HG03045 (cell line): ENCODE data around the gene RASA2.
"Not testable (repeated sequence)": the region's sequence is repeated elsewhere in the genome, so short reads cannot be mapped to it uniquely, and the experiment has no call there.

ENCODE experiments used
- ATAC-seq: cut with Tn5 transposase; IDR thresholded peaks from one replicate; pipeline ENCODE4 v1.9.1; 2021; ENCODE audit warnings: mild to moderate bottlenecking, moderate library complexity; ENCODE audit not compliant: unreplicated experiment

RASA2 gene

DNA sequence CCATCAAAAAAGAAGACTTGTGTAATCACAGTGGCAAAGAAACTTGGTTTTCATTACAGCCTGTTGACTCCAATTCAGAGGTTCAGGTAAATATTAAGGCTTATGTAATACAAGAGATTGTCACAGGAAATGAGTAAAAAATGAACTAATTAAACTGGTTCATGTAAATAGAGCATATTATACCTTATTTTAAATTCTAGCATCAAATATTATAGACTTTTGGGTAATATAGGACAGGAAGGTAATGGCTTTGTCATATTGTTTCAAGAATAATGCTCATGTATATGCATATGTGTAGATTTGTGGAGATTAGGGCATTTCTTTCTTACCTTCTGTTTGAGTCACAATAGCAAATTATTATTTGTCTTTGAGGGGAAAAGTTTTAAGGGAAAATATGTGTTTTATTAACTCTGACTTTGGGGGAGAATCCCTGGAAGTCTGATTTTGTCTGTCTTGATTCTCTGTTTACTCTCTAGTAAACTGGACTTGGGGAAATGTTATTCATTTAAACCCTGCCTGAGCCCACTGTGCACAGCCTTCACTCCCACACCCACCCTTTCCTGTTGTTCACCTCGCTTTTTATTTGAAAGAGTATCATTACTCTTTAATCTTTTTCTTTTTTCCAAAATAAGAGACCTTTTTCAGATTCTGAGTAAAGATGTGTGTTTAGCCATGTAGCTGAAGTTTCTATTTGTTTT lies 43.0 kb downstream of the RASA2 start:
- ATAC-seq, result no peak

DNA sequence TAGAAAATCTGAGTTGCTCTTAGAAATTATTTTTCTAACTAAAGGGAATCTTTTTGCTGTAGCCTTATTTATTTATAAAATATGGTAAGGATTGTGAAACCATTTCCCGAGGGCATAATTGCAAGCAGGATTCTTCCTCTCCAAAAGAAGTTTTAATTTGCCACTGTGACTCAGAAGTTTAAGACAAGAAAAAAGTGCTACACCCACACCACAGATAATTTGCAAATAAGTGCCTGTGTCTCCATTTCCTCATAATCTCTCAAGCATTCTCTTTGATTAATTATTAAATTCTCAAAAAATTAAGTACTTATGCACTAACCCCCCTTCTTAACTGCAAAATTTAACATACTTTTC lies 43.6 kb downstream of the RASA2 start:
- no peak for ATAC-seq

DNA sequence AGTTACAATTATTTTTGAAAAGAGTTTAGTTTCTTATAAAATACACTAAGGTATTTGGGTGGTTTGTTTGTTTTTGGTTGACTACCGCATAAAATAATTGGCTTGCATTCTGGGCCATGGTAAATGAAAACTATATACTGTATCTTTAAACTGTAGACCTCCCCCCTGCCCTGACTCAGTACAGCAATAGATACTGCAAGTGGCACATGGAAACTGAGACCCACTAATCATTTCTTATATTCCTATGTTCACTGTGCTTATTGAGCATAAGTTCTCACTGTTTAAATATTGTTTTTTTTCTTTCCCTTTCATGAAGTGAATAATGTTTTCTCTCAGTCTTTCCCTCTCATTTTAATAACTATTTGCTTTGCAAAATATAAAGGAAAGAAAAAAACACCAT lies 45.8 kb downstream of the RASA2 start:
- no peak for ATAC-seq

DNA sequence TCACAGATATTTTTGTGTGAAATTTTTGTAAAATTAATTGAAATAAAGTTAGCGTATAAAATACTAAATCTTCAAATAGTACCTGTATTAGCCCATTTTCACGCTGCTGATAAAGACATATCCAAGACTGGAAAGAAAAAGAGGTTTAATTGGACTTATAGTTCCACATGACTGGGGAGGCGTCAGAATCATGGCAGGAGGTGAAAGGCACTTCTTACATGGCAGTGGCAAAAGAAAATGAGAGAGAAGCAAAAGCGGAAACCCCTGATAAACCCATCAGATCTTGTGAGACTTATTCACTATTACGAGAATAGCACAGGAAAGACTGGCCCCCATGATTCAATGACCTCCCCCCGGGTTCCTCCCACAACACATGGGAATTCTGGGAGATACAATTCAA lies 49.2 kb downstream of the RASA2 start:
- ATAC-seq, result not testable (repeated sequence)

DNA sequence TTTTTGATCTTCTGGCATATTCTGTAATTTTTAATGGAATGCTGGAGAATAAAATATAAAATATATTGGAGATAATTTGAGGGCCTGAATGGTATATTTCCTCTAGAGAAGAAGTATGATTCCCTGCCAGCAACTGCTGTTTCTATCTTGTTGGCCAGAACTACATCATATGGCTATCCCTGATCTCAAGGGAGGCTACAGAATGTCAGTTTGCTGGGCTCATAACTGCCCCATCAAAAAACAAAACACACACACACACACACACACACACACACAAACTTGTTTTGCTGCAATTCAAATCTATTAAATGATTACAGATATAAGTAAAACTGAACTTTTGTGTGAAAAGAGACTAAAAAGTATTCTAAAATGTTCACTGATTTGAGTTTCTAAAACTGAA lies 51.0 kb downstream of the RASA2 start:
- no peak for ATAC-seq

DNA sequence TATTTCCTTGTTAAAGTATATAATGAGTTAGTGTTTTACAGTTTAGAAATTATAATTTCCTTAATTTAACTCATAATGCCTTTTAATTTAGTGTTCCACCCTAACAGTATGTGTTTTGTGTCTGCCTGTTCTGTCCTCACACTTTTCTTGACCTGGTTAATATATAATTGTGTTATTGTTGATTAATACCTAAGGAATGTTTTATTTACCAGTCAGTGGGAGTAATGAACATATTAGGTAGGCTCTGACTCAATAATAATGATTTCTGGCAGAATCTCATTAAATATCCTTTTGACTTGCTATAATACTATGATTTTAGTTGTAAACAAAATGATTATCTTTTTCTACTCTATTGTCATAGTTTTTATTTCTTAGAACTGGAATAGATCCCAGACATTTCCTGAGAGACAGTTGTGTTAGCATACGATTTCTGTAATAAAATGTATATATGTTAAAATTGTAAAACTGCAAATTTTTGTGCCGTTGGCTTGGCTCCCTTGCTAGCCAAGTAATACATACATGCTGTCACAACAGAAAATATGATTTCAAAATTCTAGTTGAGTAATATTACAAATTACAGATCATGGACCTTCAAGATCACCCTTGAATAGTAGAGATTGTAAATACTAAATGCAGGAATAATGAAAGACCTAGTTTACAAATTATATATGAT lies 51.9 kb downstream of the RASA2 start:
- ATAC-seq, result no peak

DNA sequence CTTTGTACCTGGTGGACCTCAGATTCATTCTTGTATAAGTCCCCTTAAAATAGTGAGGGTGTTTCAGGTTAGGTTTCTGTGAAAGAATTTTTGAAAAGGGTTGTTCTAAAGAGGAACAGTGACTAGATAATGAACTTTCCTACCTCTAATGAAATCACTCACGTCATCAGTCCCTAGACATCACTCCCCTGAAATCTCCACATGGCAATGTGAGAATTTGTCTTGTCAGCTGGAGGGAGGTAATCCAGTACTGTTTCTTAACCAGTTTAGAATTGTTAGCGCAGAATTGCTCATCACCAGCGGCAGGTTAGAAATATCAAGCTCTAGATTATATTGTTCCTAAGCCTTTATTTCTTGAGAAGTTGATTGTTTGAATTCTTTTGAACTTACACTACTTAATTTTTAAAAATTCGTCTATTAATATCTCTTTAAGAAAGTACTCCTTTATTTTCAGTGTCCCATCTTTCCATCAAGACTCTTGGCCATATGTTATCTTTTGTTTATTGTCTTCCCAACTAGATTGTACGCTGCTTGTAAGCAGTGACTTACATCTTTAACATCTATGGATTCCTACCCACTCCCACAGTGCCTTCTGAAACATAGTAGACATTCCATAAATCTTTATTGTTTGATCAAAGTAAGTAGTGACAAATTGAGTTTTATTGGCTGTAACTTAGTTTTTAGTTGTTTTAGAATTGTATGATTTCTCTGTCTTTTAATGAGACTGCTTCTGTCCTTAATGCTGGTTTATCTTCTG lies 52.8 kb downstream of the RASA2 start:
- no peak for ATAC-seq

DNA sequence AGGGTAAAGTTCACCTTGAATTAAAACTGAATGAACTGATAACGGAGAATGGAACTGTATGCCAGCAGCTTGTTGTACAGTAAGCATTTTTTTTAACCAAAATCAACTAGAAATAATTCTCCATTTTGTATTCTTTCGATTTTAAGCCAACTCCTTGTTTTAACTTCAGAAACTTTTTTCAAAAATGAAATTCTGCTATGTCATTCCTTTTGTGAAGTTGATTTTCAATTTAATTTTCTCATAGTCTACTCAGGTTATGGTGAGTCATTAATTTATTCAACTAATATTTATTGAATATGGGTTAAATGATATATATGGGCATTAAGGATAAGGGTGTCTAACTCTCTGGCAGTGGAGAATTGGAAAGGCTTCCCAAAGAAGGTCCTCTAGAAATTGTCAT lies 53.7 kb downstream of the RASA2 start:
- ATAC-seq, result no peak

DNA sequence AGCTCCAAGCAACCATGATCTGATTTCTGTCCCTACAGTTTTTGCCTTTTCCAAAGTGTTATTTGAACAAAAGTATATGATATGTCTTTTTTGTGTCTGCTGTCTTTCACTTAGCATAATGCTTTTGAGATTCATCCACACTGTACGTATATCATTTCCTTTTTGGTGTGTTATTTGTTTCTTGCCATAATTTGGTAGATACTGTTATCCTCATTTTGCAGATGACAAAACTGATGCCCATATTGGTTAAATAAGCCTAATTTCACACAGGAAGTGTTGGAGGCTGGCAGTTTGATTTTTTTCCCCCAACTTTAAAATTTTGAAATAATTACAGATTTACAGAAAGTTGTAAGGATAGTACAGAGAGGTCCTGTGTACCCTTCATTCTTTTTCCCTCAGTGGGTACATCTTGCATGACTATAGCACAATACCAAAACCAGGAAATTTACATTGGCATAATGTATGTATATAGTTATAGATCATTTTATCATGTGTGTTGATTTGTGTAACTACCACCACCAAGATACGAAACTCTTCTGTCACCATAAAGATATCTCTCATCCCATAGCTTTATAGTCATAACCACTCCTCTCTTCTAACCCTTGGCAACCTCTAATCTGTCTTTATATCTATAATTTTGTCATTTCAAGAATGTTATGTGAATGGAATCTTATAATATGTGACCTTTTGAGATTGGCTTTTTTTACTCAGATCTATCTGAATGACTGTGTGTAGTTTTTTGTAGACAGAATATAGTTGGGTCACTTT lies 55.6 kb downstream of the RASA2 start:
- no peak for ATAC-seq

DNA sequence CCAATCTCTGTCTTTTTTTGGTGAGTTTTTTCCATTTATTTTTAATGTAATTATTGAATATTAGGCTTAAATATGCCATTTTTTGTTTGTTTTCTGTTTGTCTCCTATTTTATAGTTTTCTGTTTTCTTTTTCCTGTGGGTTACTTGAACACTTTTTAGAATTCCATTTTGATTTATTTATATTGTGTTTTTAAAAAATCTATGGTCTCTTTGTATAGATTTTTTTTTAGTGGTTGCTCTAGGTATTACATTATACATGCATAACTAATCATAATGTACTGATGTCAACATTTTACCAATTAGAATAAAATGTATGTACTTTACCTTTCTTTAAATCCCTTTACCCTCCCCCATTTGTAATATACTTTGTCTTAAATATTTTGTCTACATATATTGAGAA lies 56.2 kb downstream of the RASA2 start:
- no peak for ATAC-seq

DNA sequence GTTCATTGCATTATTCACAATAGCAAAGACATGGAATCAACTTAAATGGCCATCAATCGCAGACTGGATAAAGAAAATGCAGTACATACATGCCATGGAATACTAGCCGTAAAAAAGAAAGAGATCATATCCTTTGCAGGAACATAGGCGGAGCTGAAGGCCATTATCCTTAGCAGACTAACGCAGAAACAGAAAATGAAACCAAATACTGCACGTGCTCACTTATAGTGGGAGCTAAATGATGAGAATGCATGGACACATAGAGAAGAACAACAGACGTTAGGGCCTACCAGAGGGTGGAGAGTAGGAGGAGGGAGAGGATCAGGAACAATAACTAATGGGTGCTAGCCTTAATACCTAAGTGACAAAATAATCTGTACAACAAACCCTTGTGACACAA lies 57.9 kb downstream of the RASA2 start:
- no peak for ATAC-seq

DNA sequence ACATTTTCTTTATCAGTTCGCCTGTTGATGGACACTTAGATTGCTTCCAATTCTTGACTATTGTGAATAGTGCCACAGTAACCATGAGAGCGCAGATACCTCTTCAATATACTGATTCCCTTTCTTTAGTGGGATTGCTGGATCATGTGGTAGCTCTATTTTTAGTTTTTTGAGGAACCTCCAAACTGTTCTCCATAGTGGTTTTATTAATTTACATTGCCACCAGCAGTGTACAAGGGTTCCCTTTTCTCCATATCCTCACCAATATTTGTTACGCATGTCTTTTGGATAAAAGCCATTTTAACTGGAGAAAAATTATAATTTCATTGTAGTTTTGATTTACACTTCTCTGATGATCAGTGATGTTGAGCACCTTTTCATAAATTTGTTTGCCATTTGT lies 59.3 kb downstream of the RASA2 start:
- no peak for ATAC-seq

DNA sequence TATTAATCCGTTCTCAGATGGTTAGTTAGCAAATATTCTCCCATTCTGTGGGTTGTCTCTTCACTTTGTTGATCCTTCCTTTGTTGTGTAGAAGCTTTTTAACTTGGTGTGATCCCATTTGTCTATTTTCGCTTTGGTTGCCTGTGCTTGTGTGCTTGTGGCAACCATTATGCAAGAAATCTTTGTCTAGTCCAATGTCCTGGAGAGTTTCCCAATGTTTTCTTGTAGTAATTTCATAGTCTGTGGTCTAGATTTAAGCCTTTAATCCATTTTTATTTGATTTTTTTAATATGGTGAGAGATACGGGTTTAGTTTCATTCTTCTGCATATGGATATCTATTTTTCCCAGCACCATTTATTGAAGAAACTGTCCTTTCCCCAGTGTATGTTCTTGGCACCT lies 59.8 kb downstream of the RASA2 start:
- no peak for ATAC-seq

DNA sequence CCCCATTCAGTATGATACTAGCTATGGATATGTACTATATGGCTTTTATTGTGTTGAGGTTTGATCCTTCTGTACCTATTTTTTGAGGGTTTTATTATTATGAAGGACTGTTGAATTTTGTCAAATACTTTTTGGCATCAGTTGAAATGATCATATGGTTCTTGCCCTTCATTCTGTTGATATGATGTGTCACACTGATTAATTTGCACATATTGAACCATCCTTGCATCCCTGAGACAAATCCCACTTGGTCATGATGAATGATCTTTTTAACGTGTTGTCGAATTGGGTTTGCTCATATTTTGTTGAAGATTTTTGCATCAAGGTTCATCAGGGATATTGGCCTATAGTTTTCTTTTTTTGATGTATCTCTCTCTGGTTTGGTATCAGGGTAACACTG lies 61.0 kb downstream of the RASA2 start:
- no peak for ATAC-seq

DNA sequence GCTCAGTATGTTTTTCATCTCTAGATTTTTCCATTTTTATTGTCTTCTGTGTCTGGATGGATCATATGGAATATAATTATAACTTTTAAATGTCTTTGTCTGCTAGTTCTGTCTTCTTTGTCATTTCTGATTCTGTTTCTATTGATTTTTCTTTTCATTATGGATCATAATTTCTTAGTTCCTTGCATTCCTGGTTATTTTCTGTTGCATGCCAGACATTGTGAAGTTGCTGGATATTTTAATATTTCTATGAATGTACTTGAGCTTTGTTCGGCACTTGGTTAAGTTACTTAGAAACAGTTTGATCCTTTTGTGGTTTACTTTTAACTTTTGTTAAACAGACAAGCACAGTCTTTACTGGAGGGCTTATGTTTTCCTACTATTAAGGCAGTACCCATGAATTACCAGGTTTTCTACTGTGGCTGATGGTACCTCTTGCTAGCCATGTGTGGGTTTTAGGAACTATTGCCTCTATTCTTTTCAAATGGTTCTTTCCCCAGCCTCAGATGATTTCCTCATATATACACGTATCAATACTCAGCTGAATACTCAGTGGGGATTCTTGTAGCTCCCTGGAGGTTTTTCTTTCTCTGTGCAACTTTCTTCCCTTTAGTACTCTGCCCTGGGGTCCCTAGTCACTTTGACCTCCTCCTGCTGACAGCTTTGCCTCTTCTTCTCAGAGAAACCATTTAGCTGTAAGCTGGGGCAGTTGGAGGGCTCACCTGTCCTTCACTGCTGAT lies 64.3 kb downstream of the RASA2 start:
- no peak for ATAC-seq

DNA sequence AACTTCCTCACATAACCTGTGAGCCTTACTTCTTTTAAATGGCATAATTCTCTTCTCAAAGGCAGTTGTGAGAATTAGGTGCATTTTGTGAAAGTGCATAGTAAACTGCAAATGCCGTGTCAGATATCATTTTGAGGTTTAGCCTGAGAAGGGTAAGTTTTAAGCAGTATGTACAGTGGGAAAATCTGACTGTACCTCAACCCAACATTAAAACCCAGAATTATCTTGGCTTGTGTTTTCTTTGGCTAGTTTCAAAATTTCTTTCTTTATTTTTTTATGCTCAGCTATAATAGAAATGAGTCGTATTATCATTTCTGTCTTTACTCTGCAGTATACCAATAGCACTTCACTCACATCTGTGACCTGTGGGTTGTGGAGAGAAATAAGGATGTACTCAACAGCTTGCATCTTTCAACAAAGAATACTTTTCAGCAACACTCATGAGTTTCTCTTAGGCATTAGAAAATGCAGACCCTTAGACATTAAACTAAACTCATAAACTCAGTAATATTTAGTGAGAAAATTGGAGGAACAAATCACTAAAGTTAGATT lies 65.7 kb downstream of the RASA2 start:
- no peak for ATAC-seq

DNA sequence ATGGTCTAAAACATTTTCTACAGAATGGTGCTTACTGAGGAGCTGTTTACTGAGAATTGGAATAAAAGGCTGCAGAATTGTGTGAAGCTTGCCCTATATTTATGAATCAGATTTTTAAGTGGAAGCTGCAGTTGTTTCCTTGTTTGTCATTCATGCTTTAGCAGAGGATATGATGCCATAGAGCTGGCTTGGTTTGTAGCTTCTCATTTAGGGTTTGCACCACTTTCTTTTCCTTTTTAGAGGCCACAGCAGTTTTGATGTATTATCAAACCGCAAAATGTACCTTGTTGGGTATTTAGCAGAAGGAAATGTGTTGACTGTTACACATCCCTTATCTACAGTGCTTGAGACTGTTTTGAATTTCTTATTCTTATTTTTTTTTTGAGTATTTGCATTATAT lies 66.2 kb downstream of the RASA2 start:
- ATAC-seq, result no peak

DNA sequence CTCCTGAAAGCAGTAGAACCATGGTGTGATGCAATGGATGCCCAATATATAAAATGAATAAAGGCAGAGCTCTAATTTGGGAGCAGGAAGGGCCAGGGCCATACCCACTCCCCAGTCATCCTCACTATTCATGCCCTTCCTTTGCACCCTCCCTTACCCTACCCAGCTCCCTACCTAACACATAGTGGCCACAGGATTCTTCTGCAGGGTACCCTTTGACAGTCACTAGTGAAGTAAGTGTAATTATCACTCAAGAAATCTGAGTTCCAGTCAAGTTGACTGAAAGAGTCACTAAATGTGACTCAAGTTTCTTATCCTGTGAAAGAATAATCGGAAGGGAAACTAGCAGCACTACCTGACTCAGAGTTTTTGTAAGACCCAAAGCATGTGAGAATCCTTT lies 69.2 kb downstream of the RASA2 start:
- ATAC-seq, result no peak

DNA sequence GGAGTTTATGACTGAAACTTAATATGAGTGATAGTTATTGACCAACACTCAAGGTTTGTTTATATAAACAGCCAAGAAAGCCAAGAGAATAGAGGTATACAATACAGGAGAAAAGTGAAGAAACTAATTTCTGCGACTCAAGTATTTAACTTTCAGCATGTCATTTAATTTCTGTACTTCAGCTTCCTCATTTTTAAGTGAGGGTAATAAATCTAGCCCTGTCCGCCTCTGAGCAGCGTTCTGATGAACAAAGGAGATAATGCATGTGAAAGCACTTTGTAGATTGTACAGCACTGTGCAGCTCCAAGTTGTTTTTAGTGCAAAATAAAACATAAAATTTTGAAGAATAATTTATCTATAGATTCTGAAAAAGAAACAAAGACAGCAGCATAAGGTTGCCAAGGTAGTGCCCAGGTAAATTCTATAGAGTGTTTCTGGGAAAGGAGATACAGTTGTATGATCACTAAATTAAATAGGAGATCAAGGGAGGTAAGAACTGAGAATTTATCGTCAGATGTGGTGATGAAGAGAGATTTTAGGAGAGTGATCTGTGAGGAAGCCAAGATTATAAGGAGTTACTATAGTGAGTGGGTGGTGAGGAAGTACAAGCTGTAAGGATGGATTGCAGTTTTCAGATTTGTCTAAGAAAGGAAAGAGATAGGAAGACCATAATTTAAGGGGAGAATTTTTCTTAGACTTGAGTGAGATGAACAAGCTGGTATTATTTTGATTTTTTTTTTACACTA lies 71.3 kb downstream of the RASA2 start:
- ATAC-seq, result no peak
